GM19467 (cell line): Measurements from ENCODE around the gene ICAM2.
"Not testable (repeated sequence)": the region's sequence is repeated elsewhere in the genome, so short reads cannot be mapped to it uniquely, and the experiment has no call there.

Experiments used
- ATAC-seq: cut with Tn5 transposase; IDR thresholded peaks from one replicate; pipeline ENCODE4 v1.9.1; 2021; ENCODE audit warnings: mild to moderate bottlenecking, moderate library complexity; ENCODE audit not compliant: unreplicated experiment

ICAM2 gene

GRCh38 chr17:64045176-64045575 is 24.7 kb upstream of the ICAM2 start:
- ATAC-seq, result no peak

- ATAC-seq, result no peak
These were observed 22.5 kb upstream of the ICAM2 start for GRCh38 chr17:64042700-64043485.

DNA sequence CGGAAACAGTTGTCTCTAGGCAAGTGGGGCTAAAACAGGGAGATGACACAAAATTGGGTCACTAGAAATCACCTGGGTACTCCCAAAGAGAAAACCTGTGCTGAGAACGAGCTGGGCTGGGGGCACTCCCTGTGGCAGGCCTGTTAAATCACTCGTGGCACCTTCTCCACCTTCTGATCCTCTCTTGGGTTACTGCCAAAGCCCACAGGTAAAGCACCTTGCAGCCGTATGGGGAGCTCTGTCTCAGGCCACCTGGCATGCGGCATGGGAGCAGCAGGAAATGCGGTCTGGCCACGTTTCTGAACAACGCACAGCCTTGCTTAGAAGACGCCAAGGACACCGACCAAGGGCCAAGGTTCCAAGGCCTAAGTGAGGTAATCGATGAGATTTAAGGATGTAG is 21.5 kb upstream of the ICAM2 start:
- no peak for ATAC-seq

DNA sequence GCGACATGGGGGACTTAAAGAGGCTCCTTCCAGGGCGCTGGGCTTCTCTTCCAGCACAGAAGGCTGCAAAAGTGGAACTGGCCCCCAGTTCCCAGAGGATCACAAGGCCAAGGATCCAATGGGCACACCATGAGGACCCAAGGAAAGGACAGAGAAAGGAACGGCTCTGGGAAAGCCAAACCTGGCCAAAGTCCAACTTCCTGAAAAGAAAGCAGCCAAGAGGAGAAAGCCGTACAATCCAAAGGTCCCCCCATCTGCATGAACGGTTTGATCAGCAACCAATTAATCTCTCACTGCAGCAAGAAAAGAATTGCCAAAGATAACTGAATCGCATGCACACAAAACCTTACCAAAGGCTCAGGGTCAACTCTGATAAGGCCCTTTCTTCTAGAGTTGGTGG is 19.8 kb upstream of the ICAM2 start:
- no peak for ATAC-seq

DNA sequence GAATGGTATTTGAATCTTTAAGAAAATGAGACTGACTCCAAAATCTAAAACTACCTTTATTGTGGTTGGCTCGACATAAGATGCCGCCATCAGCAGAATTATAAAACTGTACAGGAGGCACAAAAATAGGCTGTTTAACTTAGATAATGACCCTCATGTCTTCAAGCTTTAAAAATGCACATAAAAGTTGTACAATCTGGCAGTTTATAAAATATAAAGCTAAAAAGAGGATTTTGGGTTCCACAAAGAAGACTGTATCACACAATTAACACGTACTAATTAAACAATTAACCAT is 18.6 kb upstream of the ICAM2 start:
- ATAC-seq, result no peak

DNA sequence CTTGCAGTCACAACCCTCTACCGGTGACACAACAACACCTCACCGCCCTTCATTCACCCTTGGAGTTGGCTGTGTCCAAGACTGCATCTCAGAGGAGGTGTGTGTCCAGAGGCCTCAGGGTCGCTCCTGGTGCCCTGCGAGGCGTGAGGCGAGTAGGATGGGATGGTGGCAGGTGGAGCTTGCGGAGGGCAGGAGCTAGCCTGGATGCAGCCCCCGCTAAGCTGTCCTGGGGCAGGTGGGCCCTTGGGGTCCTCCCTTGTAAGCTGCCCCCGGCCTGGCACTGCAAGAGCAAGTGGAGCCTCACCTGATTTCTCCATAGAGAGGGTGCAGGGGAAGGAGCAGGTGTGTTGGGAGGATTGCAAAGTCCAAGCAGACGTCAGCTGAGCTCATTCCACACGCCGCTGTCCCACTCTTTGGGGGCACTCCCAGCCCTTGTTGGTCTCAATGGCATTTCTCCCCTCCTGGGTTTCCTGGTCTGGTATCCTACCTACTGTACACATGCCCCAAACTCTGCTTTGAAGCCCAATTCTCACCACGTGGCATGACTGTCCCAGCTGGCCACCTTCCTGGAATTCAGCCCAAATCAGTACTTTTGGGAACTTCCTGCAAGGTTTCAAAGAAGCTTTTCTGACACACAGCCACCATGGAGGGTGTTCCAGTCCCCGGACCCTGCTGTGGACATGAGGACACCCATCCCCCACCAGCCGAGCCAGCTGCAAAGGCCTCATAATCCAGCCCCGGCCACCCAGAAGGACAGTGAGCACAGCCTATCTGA is 18.1 kb upstream of the ICAM2 start:
- ATAC-seq, result no peak

DNA sequence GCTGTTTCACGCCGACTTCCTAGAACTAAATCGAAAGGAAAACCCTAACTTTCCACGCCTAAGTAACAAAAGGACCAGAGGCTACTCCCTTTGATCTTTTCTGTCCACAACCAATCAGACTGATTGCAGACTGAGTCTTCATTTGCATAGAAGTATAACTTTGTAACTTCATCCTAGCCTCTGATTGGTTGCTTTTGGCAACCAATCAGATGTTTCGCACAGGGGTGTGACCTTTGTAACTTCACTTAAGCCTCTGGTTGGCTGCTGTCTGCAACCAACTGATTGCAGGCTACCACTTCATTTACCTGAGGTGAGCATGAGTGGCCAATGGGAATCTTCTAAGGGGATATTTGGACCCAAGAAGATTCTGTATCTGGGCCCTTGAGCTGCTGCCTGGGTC is 17.4 kb upstream of the ICAM2 start:
- no peak for ATAC-seq

GRCh38 chr17:64037180-64037579 is 16.7 kb upstream of the ICAM2 start:
- no peak for ATAC-seq

- no peak for ATAC-seq
These were observed 15.9 kb upstream of the ICAM2 start for GRCh38 chr17:64036198-64036922.

- no peak for ATAC-seq
These were observed 11.6 kb upstream of the ICAM2 start for GRCh38 chr17:64032081-64032480.

- ATAC-seq, result no peak
These were observed 8.5 kb upstream of the ICAM2 start for GRCh38 chr17:64028874-64029464.

GRCh38 chr17:64025732-64026294 is 5.4 kb upstream of the ICAM2 start:
- no peak for ATAC-seq

DNA sequence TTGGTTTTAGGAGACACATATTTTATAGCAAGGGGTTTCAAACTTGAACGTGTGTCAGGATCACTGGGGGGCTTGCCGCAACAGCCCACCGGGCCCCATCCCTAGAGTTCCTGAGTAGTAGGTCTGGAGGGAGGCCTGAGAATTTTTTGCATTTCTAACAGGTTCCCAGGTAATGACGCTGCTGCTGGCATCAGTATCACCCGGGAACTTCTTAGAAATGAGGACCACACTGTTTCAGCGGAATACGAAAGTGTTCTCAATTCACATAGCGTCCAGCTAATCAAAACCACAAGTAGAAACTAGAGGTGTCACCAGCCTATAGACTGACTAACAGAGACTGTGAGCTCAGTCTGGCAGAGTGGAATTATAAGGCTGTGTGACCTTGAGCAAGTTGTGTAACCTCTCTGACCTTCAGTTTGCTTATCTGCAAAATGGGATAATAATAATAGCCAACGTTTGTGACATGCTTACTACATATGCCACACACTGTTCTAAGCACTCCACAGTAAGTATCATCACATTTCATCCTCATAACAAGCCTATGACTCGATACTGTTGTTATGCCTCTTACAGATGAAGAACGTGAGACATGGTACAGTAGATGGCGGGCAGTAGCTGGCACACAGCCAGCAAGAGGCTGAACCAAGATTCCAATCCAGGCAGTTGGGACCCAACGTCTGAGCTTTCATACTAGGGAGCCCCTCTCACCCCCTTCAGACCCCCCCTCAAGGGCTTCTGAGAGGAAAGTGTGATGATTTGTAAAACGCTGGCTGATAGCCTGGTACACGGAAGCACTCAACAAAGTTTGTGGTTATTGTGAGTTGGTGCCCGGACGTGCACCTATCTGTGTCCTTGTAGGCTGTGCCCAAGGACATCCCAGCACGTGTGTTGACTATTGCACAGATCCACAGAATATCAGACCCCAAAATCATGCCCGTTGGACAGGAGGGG is 4.6 kb upstream of the ICAM2 start:
- ATAC-seq, result no peak

DNA sequence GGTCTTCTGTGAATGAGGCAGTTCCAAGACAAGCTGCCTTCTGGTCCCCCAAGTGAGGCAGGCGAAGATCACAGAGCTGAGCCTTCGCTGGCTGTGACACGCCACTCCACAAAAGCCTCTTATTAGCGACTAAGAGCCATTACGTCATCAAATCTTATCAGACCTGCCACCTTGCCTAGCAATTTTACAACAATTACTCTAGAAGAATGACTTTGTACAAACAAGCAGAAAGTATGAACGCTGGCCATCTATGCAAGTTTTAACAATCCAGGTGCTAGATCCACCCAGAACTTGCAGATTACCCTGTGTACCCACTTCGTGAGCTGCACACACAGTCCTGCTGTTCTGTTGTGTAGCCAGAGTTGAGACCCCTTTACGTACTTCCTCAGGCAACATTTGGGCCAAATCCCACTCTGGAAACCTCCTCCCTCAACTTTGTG is 3.8 kb upstream of the ICAM2 start:
- no peak for ATAC-seq

GRCh38 chr17:64022611-64023063 is 2.2 kb upstream of the ICAM2 start:
- ATAC-seq, result no peak

- not testable (repeated sequence) for ATAC-seq
These were observed 877 bp downstream of the ICAM2 start for GRCh38 chr17:64019551-64019961.

DNA sequence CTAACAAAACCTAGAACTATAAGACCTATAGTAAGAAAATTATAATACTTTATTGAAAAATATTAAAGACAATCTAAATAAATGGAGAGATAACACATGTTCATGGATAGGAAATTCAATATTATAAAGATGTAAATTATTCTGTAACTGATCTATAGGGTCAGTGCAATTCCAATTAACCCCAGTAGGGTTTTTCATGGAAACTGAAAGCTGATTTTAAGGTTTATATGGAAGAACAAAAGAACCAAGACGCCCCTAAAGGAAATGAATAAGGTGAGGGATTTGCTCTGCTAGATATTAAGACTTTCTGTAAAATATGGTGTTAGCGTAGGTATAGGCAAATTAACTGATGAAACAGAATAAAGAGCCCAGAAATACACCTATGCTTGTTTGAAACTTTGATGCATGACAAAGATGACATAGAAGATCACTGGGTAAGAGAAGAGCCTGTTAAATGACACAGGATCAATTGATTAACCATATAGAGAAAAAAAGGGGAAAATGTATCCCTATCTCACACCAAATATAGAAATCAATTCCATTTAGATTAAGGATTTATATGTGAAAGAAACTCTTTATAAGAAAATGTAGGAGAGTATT is 3.0 kb downstream of the ICAM2 start:
- ATAC-seq, result no peak

DNA sequence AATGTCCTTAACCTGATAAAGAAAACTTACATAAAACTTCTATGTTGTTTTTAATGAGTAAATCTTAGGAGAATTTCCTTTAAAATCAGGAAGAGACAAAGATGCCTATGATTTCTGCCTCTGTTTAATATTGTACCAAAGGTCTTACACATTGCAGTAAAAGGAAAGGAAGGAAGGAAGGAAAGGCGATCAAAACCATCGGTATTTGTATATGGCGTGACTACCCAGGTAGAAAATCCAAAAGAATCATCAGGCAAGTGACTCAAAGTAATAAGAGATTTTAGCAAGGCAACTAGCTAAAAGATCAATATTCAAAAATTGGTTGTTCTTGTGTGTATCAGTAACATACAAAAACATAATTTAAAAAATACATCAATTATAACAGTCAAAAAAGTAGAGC is 3.5 kb downstream of the ICAM2 start:
- no peak for ATAC-seq

GRCh38 chr17:64016231-64016784 is 4.1 kb downstream of the ICAM2 start:
- no peak for ATAC-seq
